IMR-90 (cell line): ENCODE results near the gene AGMO. TPM values are rescaled to one million over a fixed set of nuclear protein-coding genes. Genes with fewer than 3 reads are reported as not detected.

ENCODE experiments used
- ATAC-seq: fragments of 200-7000 bp; cut with Tn5 transposase; 2 replicates; pipeline ENCODE4 v1.9.1; 2020; ENCODE audit warnings: low read depth, mild to moderate bottlenecking, moderate library complexity
- BruUV-seq: library from RNA; stranded (reverse); fragments of 400-500 nt; replicated peaks from 2 replicates; lab custom pipeline; 2021; lab: Mats Ljungman, UMichigan
- CTCF ChIA-PET: fragments of 300-600 bp; formaldehyde crosslinking; extraction: SDS; loops from one replicate; lab custom pipeline; 2021; ENCODE audit warnings: antibody characterized with exemption; lab: Yijun Ruan, JAX
- POLR2A ChIA-PET: fragments of 300-600 bp; sonication (Branson Sonifier 250); formaldehyde crosslinking; loops from one replicate; lab custom pipeline; 2022; ENCODE audit warnings: antibody characterized with exemption; ENCODE audit not compliant: unreplicated experiment; lab: Charles Lee
- DNase-seq: peaks from one replicate; pipeline ENCODE4 v3.0.0; 2013
- H2AFZ ChIP-seq: replicated peaks from 2 replicates; pipeline ENCODE3; 2013; ENCODE audit warnings: low read length, mild to moderate bottlenecking; ENCODE audit not compliant: poor library complexity
- H2AK5ac ChIP-seq: 2 replicates; pipeline ENCODE4 v1.6.1; 2013; ENCODE audit warnings: low read depth, low read length, inconsistent platforms
- H2AK9ac ChIP-seq: replicated peaks from 2 replicates; pipeline ENCODE3; 2013; ENCODE audit warnings: mild to moderate bottlenecking, low read depth, low read length, moderate library complexity; ENCODE audit not compliant: poor library complexity
- H2BK120ac ChIP-seq: 2 replicates; pipeline ENCODE4 v1.6.1; 2013; ENCODE audit warnings: low read depth, low read length, inconsistent platforms
- H2BK15ac ChIP-seq: 3 replicates; pipeline ENCODE4 v1.6.1; 2013; ENCODE audit warnings: low read depth, low read length, inconsistent platforms
- H2BK20ac ChIP-seq: 2 replicates; pipeline ENCODE4 v1.6.1; 2013; ENCODE audit warnings: low read depth, mild to moderate bottlenecking, inconsistent platforms, low read length, moderate library complexity
- H2BK5ac ChIP-seq: 2 replicates; pipeline ENCODE4 v1.6.1; 2013; ENCODE audit warnings: mild to moderate bottlenecking, low read depth, low read length, inconsistent platforms; ENCODE audit not compliant: poor library complexity, severe bottlenecking
- H3K14ac ChIP-seq: replicated peaks from 2 replicates; pipeline ENCODE4 v1.6.1; 2013; ENCODE audit warnings: low read depth, low read length, inconsistent platforms
- H3K18ac ChIP-seq: 2 replicates; pipeline ENCODE4 v1.6.1; 2013; ENCODE audit warnings: low read depth, low read length, control low read depth
- H3K23ac ChIP-seq: 2 replicates; pipeline ENCODE4 v1.6.1; 2013; ENCODE audit warnings: low read depth, low read length, inconsistent platforms
- H3K27ac ChIP-seq: 2 replicates; pipeline ENCODE4 v1.5.1; 2013; ENCODE audit warnings: mild to moderate bottlenecking, control low read depth, low read length; ENCODE audit not compliant: insufficient read depth
- H3K27me3 ChIP-seq: 2 replicates; pipeline ENCODE4 v1.6.1; 2013; ENCODE audit warnings: low read length; ENCODE audit not compliant: control insufficient read depth, insufficient read depth
- H3K36me3 ChIP-seq: 2 replicates; pipeline ENCODE4 v1.6.1; 2013; ENCODE audit warnings: low read length, mixed read lengths; ENCODE audit not compliant: control insufficient read depth, insufficient read depth
- H3K4ac ChIP-seq: 2 replicates; pipeline ENCODE4 v1.6.1; 2013; ENCODE audit warnings: low read depth, low read length, inconsistent platforms
- H3K4me1 ChIP-seq: 2 replicates; pipeline ENCODE4 v1.6.1; 2013; ENCODE audit warnings: low read length, mixed read lengths; ENCODE audit not compliant: control insufficient read depth, insufficient read depth
- H3K4me2 ChIP-seq: 2 replicates; pipeline ENCODE4 v1.6.1; 2013; ENCODE audit warnings: low read depth, mild to moderate bottlenecking, control low read depth, low read length, moderate library complexity
- H3K4me3 ChIP-seq: 2 replicates; pipeline ENCODE4 v1.5.1; 2013; ENCODE audit warnings: low read depth, mild to moderate bottlenecking, control low read depth, low read length, moderate library complexity; ENCODE audit not compliant: insufficient read depth
- H3K56ac ChIP-seq: 2 replicates; pipeline ENCODE4 v1.6.1; 2013; ENCODE audit warnings: low read length, inconsistent platforms; ENCODE audit not compliant: insufficient read depth; ENCODE audit errors: extremely low read depth
- H3K79me1 ChIP-seq, 2 experiments: 2 replicates each; pipeline ENCODE4 v1.6.1; 2013; ENCODE audit warnings: low read length in 2 of 2, inconsistent platforms in 1 of 2, low read depth in 1 of 2
- H3K9ac ChIP-seq: 2 replicates; pipeline ENCODE4 v1.6.1; 2013; ENCODE audit warnings: low read depth, low read length, control low read depth
- H3K9me1 ChIP-seq: 2 replicates; pipeline ENCODE4 v1.6.1; 2013; ENCODE audit warnings: low read length, inconsistent platforms; ENCODE audit not compliant: insufficient read depth
- H3K9me3 ChIP-seq: 2 replicates; pipeline ENCODE4 v1.6.1; 2013; ENCODE audit warnings: low read length; ENCODE audit not compliant: control insufficient read depth, insufficient read depth
- H4K20me1 ChIP-seq: 2 replicates; pipeline ENCODE4 v1.6.1; 2013; ENCODE audit warnings: low read length, inconsistent platforms; ENCODE audit not compliant: insufficient read depth
- H4K5ac ChIP-seq: 2 replicates; pipeline ENCODE4 v1.6.1; 2013; ENCODE audit warnings: mild to moderate bottlenecking, low read depth, low read length, control low read depth
- H4K8ac ChIP-seq, 2 experiments: 2 replicates each; pipeline ENCODE4 v1.6.1; 2013; ENCODE audit warnings: low read depth in 2 of 2, low read length in 2 of 2, control low read depth in 1 of 2, inconsistent platforms in 1 of 2
- H4K91ac ChIP-seq: 2 replicates; pipeline ENCODE4 v1.6.1; 2013; ENCODE audit warnings: low read depth, low read length, inconsistent platforms; ENCODE audit not compliant: insufficient read depth
- BHLHE40 ChIP-seq: fragments of 150-350 bp; IDR thresholded peaks from 2 replicates; pipeline ENCODE4 v1.6.1; 2016; ENCODE audit warnings: mild to moderate bottlenecking, low read depth, low read length
- CEBPB ChIP-seq: IDR thresholded peaks from 2 replicates; pipeline ENCODE4 v1.6.1; 2012; ENCODE audit warnings: low read depth, low read length, improper control_type of control experiment
- CHD1 ChIP-seq: IDR thresholded peaks from 2 replicates; pipeline ENCODE4 v1.6.1; 2012; ENCODE audit warnings: low read depth, low read length, improper control_type of control experiment
- CTCF ChIP-seq: conservative IDR thresholded peaks from 2 replicates; pipeline ENCODE4 v1.5.1; 2012; ENCODE audit warnings: mild to moderate bottlenecking, low read depth, low read length, improper control_type of control experiment
- ELK1 ChIP-seq: fragments of 150-350 bp; IDR thresholded peaks from 2 replicates; pipeline ENCODE4 v1.6.1; 2016; ENCODE audit warnings: low read depth, mild to moderate bottlenecking, low read length, moderate library complexity, borderline replicate concordance
- FOS ChIP-seq: fragments of 150-350 bp; IDR thresholded peaks from 2 replicates; pipeline ENCODE4 v1.6.1; 2016; ENCODE audit warnings: low read depth, low read length
- MAFK ChIP-seq: IDR thresholded peaks from 2 replicates; pipeline ENCODE4 v1.6.1; 2012; ENCODE audit warnings: low read depth, low read length, improper control_type of control experiment
- MAZ ChIP-seq: IDR thresholded peaks from 2 replicates; pipeline ENCODE4 v1.6.1; 2012; ENCODE audit warnings: low read depth, mild to moderate bottlenecking, low read length, improper control_type of control experiment, moderate library complexity, borderline replicate concordance
- POLR2A ChIP-seq: IDR thresholded peaks from 2 replicates; pipeline ENCODE4 v1.6.1; 2012; ENCODE audit warnings: mild to moderate bottlenecking, low read depth, low read length
- RCOR1 ChIP-seq: IDR thresholded peaks from 2 replicates; pipeline ENCODE4 v1.6.1; 2012; ENCODE audit warnings: mild to moderate bottlenecking, low read length, improper control_type of control experiment; ENCODE audit not compliant: insufficient replicate concordance
- RFX5 ChIP-seq: IDR thresholded peaks from 2 replicates; pipeline ENCODE4 v1.8.0; 2012; ENCODE audit warnings: low read depth, mild to moderate bottlenecking, low read length, moderate library complexity
- USF2 ChIP-seq: fragments of 150-350 bp; IDR thresholded peaks from 2 replicates; pipeline ENCODE4 v1.6.1; 2017; ENCODE audit warnings: mild to moderate bottlenecking, antibody characterized with exemption, low read length, low read depth
- WGBS, 2 experiments: methylation state at CpG; one replicate each; pipeline versions ENCODE4 v1.1.5 to v1.1.7; 2013; ENCODE audit warnings: missing lambda C conversion rate in 2 of 2; ENCODE audit not compliant: insufficient read length in 1 of 2; ENCODE audit errors: extremely low coverage in 2 of 2; 5-methylcytosine and 5-hydroxymethylcytosine counted together
- dilution Hi-C: fragments of 300-500 bp; cut with HindIII; formaldehyde crosslinking; loops from one replicate; pipeline ENCODE4 v1.14.3; 2018; ENCODE audit warnings: low sequenced_read_pairs; ENCODE audit not compliant: unreplicated experiment
- in situ Hi-C: fragments of 300-500 bp; cut with MboI; formaldehyde crosslinking; loops from 3 replicates; pipeline ENCODE4 v1.14.3; 2019; ENCODE audit warnings: low sequenced_read_pairs, inconsistent platforms, mixed read lengths
- intact Hi-C: fragments of 100-400 bp; cut with micrococcal nuclease; formaldehyde crosslinking; loops from 2 replicates; pipeline ENCODE4 v1.10.0; 2022
- polyA plus RNA-seq, 3 experiments: library from polyadenylated mRNA; depleted of rRNA; stranded (reverse); fragments of >200 nt; gene quantifications; 2 replicates each; pipeline ENCODE4 v1.2.3, GENCODE V29; 2012; ENCODE audit warnings: low replicate concordance in 1 of 3
- total RNA-seq: library from RNA; depleted of rRNA; stranded (reverse); fragments of >200 nt; gene quantifications from 2 replicates; pipeline ENCODE4 v1.2.3, GENCODE V29; 2012

The AGMO gene
- total and polyA plus RNA-seq, 2 of the 4 experiments (the other 2 are of a cell fraction) = not detected

- no peaks in the 10 kb centered on the region for H3K36me3 ChIP-seq
Observed at GRCh38 chr7:15288741-15289140, 273.1 kb downstream of the AGMO start.

More at GRCh38 chr7:15288741-15289140, 273.1 kb downstream of the AGMO start:
- H3K9ac ChIP-seq = no peak overlapping the region
- no peak overlapping the region for H2BK20ac ChIP-seq
- ChIA-PET POLR2A (no interaction called here), CTCF (interaction anchor here (0.7 kb wide), 1 partner anchor 1194 kb away, joined by 4 read pairs; no protein-coding TSS in a partner anchor)
- no CpG with 5 or more reads among the region's 2 CpGs for WGBS, 2 experiments
- no peak overlapping the region for H3K27ac ChIP-seq
- no peak overlapping the region for H2AK9ac ChIP-seq
- H2AFZ ChIP-seq = no peak overlapping the region
- dilution Hi-C loops (no loop called here), in situ Hi-C loops (no loop called here), intact Hi-C loops (no loop called here)
- no peak overlapping the region for H3K18ac ChIP-seq
- no peaks in the 10 kb centered on the region for H3K27me3 ChIP-seq
- H3K4ac ChIP-seq = no peak overlapping the region
- H2AK5ac ChIP-seq = no peak overlapping the region
- no peak for ATAC-seq
- no peak overlapping the region for H3K4me3 ChIP-seq
- no peaks in the 10 kb centered on the region for H3K9me3 ChIP-seq
- no peak overlapping the region for H3K4me2 ChIP-seq
- H4K8ac ChIP-seq = no peak overlapping the region
- no peak for DNase-seq
- H3K23ac ChIP-seq = no peak overlapping the region
- H2BK120ac ChIP-seq = no peak overlapping the region
- H4K20me1 ChIP-seq = no peaks in the 10 kb centered on the region
- TF ChIP-seq CTCF (no peak), USF2 (no peak), RCOR1 (no peak), MAZ (no peak), CEBPB (no peak), BHLHE40 (no peak), ELK1 (no peak), MAFK (no peak), FOS (no peak), RFX5 (no peak), CHD1 (no peak), POLR2A (no peak)
- H3K9me1 ChIP-seq = no peaks in the 10 kb centered on the region
- H3K56ac ChIP-seq = no peak overlapping the region
- no peak overlapping the region for H2BK5ac ChIP-seq
- H3K4me1 ChIP-seq = no peaks in the 10 kb centered on the region
- BruUV-seq = no TSS peak
- no peaks in the 10 kb centered on the region for H3K79me1 ChIP-seq
- no peak overlapping the region for H4K5ac ChIP-seq
- no peak overlapping the region for H2BK15ac ChIP-seq
- no peak overlapping the region for H3K14ac ChIP-seq
- H4K91ac ChIP-seq = no peak overlapping the region
